DND-41 (cell line): Measurements from ENCODE around the gene FAM171A2.

ENCODE experiments used
- CTCF ChIP-seq: IDR thresholded peaks from 2 replicates; pipeline ENCODE4 v1.5.1; 2012; ENCODE audit warnings: borderline replicate concordance, low read length, moderate library complexity, mild to moderate bottlenecking; ENCODE audit not compliant: poor library complexity, severe bottlenecking; ENCODE audit errors: extremely low read depth
- EZH2 ChIP-seq: IDR thresholded peaks from 3 replicates; pipeline ENCODE4 v1.6.1; 2012; ENCODE audit warnings: borderline replicate concordance, low read depth, mild to moderate bottlenecking, moderate library complexity, low read length, inconsistent platforms; ENCODE audit not compliant: severe bottlenecking

GRCh38 chr17:44324092-44324570 lies 39.5 kb downstream of the FAM171A2 start:
- TF ChIP-seq CTCF, result no peak
- no peak for TF ChIP-seq EZH2
